Osteoblast (primary cell): ENCODE measurements around the gene DSCAML1. TPM values are rescaled to one million over a fixed set of nuclear protein-coding genes. Genes with fewer than 3 reads are reported as not detected.

ENCODE experiments used
- DNase-seq: peaks from one replicate; pipeline ENCODE4 v3.0.0; 2011; ENCODE audit warnings: low spot score, mixed read lengths; ENCODE audit not compliant: insufficient read length; ENCODE audit errors: missing footprints
- H2AFZ ChIP-seq: 2 replicates; pipeline ENCODE4 v1.6.0; 2011; ENCODE audit warnings: mild to moderate bottlenecking, low read length
- H3K27ac ChIP-seq: 2 replicates; pipeline ENCODE4 v1.5.1; 2011; ENCODE audit warnings: mild to moderate bottlenecking, low read depth, low read length, moderate library complexity
- H3K27me3 ChIP-seq: 2 replicates; pipeline ENCODE4 v1.6.0; 2012; ENCODE audit warnings: mild to moderate bottlenecking, control low read depth, inconsistent platforms, low read length, moderate library complexity; ENCODE audit not compliant: insufficient read depth
- H3K36me3 ChIP-seq: 2 replicates; pipeline ENCODE4 v1.5.1; 2011; ENCODE audit warnings: mild to moderate bottlenecking, low read length, control low read depth, moderate library complexity; ENCODE audit not compliant: insufficient read depth
- H3K4me1 ChIP-seq: 2 replicates; pipeline ENCODE4 v1.5.1; 2011; ENCODE audit warnings: mild to moderate bottlenecking, low read length, control low read depth, moderate library complexity; ENCODE audit not compliant: insufficient read depth
- H3K4me2 ChIP-seq: 2 replicates; pipeline ENCODE4 v1.6.0; 2011; ENCODE audit warnings: mild to moderate bottlenecking, low read length; ENCODE audit not compliant: insufficient read depth
- H3K4me3 ChIP-seq: fragments of 200-600 bp; sonication (generic); 3 replicates; pipeline ENCODE4 v1.5.1; 2012; ENCODE audit warnings: mild to moderate bottlenecking, low read length, inconsistent platforms; ENCODE audit not compliant: insufficient read depth
- H3K79me2 ChIP-seq: 2 replicates; pipeline ENCODE4 v1.6.0; 2012; ENCODE audit warnings: mild to moderate bottlenecking, low read length, control low read depth, inconsistent platforms; ENCODE audit not compliant: insufficient read depth
- H3K9me3 ChIP-seq: 2 replicates; pipeline ENCODE4 v1.5.1; 2011; ENCODE audit warnings: low read depth, low read length, control low read depth
- H4K20me1 ChIP-seq: 2 replicates; pipeline ENCODE4 v1.6.0; 2012; ENCODE audit warnings: mild to moderate bottlenecking, low read length, control low read depth; ENCODE audit not compliant: insufficient read depth
- total RNA-seq: library from RNA; depleted of rRNA; stranded (reverse); fragments of >200 nt; gene quantifications from 2 replicates; pipeline ENCODE4 v1.2.3, GENCODE V29; 2012
- TF ChIP-seq, protein P1 (sequence below): IDR thresholded peaks from 2 replicates; pipeline ENCODE4 v1.5.1; 2011; ENCODE audit warnings: mild to moderate bottlenecking, low read depth, low read length, moderate library complexity; ENCODE audit errors: extremely low read depth

Gene DSCAML1
- total RNA-seq, 1 donor = not detected

- Histone ChIP-seq H3K27me3 (peaks cover 8% of the 10 kb centered on the region), H3K27ac (no peak overlapping the region), H3K4me1 (no peaks in the 10 kb centered on the region), H3K79me2 (no peaks in the 10 kb centered on the region), H3K36me3 (no peaks in the 10 kb centered on the region), H2AFZ (no peak overlapping the region), H3K4me3 (no peak overlapping the region), H3K9me3 (no peaks in the 10 kb centered on the region), H4K20me1 (no peaks in the 10 kb centered on the region), H3K4me2 (no peak overlapping the region)
- TF ChIP-seq, protein P1, sequence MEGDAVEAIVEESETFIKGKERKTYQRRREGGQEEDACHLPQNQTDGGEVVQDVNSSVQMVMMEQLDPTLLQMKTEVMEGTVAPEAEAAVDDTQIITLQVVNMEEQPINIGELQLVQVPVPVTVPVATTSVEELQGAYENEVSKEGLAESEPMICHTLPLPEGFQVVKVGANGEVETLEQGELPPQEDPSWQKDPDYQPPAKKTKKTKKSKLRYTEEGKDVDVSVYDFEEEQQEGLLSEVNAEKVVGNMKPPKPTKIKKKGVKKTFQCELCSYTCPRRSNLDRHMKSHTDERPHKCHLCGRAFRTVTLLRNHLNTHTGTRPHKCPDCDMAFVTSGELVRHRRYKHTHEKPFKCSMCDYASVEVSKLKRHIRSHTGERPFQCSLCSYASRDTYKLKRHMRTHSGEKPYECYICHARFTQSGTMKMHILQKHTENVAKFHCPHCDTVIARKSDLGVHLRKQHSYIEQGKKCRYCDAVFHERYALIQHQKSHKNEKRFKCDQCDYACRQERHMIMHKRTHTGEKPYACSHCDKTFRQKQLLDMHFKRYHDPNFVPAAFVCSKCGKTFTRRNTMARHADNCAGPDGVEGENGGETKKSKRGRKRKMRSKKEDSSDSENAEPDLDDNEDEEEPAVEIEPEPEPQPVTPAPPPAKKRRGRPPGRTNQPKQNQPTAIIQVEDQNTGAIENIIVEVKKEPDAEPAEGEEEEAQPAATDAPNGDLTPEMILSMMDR = no peak
- no peak for DNase-seq
Measured at GRCh38 chr11:117663414-117663813, 133.6 kb downstream of the DSCAML1 start.

DNA sequence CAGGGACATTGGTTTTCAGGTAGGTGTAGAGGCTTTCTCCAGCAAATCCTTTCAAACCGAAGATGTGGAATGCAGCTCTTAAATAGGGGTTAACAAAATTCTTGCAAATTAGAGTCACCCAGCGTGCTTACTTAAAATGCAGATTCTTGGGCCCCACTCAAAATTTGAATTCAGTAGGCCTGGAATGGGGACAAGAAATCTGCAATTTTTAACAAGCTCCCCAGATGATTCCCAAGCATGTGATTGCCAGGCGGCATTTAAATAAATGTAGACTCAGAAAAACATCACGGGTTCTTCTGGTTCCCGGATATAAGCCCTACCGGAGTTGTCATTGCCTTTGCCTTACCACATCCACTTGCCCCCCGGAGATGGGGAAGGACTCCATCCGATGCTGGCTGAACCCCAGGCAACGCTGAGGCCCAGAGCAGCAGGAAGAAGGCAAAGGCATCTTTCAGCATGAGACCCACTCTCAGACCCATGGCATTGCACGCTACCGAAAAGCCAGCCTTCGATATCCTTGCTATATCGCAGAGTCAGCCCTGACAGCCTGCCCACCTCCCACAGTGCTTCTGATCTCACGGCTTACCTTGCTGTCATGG, 134.2 kb downstream of the DSCAML1 start:
- H3K27me3 ChIP-seq = peaks cover 11% of the 10 kb centered on the region
- no peak overlapping the region for H2AFZ ChIP-seq
- H4K20me1 ChIP-seq = no peaks in the 10 kb centered on the region
- TF ChIP-seq, protein P1 = no peak
- no peaks in the 10 kb centered on the region for H3K4me1 ChIP-seq
- no peak overlapping the region for H3K4me3 ChIP-seq
- no peaks in the 10 kb centered on the region for H3K36me3 ChIP-seq
- H3K9me3 ChIP-seq = no peaks in the 10 kb centered on the region
- no peaks in the 10 kb centered on the region for H3K79me2 ChIP-seq
- no peak overlapping the region for H3K4me2 ChIP-seq
- DNase-seq = no peak
- H3K27ac ChIP-seq = no peak overlapping the region

GRCh38 chr11:117662255-117662654, 134.8 kb downstream of the DSCAML1 start:
- TF ChIP-seq, protein P1 = no peak
- H3K27me3 ChIP-seq = peaks cover 11% of the 10 kb centered on the region
- no peaks in the 10 kb centered on the region for H3K9me3 ChIP-seq
- no peak overlapping the region for H2AFZ ChIP-seq
- H3K36me3 ChIP-seq = no peaks in the 10 kb centered on the region
- no peaks in the 10 kb centered on the region for H3K4me1 ChIP-seq
- no peak overlapping the region for H3K4me2 ChIP-seq
- H3K27ac ChIP-seq = no peak overlapping the region
- no peak for DNase-seq
- H3K79me2 ChIP-seq = no peaks in the 10 kb centered on the region
- no peaks in the 10 kb centered on the region for H4K20me1 ChIP-seq
- no peak overlapping the region for H3K4me3 ChIP-seq

- Histone ChIP-seq H3K4me1 (no peaks in the 10 kb centered on the region), H3K4me3 (no peak overlapping the region)
Measured at GRCh38 chr11:117658809-117659208, 138.2 kb downstream of the DSCAML1 start.

More at GRCh38 chr11:117658809-117659208, 138.2 kb downstream of the DSCAML1 start:
- Histone ChIP-seq H4K20me1 (no peaks in the 10 kb centered on the region), H3K36me3 (no peaks in the 10 kb centered on the region), H3K27me3 (peaks cover 6% of the 10 kb centered on the region), H3K79me2 (no peaks in the 10 kb centered on the region), H2AFZ (no peak overlapping the region), H3K4me2 (no peak overlapping the region), H3K9me3 (no peaks in the 10 kb centered on the region), H3K27ac (no peak overlapping the region)
- TF ChIP-seq, protein P1 = no peak
- DNase-seq = no peak
